ENCODE data around the gene SSBP2. TPM values are rescaled to one million over a fixed set of nuclear protein-coding genes. Genes with fewer than 3 reads are reported as not detected.
"Not testable (repeated sequence)": the region's sequence is repeated elsewhere in the genome, so short reads cannot be mapped to it uniquely, and the experiment has no call there.

Gene SSBP2
- total and polyA plus RNA-seq, 2 donors (not counting 3 experiments of a cell fraction or from before 2014, with no cell fraction given), result 9.6 to 11.5 TPM

DNA sequence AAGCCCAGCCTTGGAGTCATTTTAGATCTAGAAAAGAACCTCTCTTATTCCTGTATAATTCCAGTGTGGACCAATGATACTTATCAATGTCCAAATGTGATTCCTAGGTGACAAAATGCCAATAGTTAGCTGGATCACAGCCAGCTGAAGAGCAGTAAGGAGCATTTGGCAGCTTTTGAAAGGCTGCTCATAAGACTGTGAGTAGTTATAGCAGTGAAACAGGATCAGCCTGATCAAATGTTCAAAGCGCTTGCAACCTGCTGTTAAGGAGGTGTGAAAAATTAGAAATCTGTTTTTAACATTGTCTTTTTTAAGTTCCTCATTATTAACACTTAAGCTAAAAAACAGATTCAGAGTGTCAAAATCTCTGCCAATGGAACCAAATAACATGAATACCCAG lies 85.1 kb downstream of the SSBP2 start:
- no peaks in the 10 kb centered on the region for H3K4me1 ChIP-seq (ENCODE audit: control insufficient read depth, extremely low read depth, insufficient read depth, low read length)

DNA sequence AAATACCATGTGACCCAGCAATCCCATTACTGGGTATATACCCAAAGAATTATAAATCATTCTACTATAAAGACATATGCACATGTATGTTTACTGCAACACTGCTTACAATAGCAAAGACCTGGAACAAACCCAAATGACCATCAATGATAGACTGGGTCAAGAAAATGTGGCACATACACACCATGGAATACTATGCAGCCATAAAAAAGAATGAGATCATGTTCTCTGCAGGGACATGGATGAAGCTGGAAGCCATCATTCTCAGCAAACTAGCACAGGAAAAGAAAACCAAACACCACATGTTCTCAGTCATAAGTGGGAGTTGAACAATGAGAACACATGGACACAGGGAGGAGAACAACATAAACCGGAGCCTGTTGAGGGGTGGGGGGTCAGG lies 90.3 kb downstream of the SSBP2 start:
- H3K4me1 ChIP-seq (ENCODE audit: control insufficient read depth, extremely low read depth, insufficient read depth, low read length); dilution Hi-C loops (cut with MboI; ENCODE audit: extremely low pct_ligation_motif_present, low sequenced_read_pairs); H2AFZ ChIP-seq (ENCODE audit: low read depth, low read length); H3K4me3 ChIP-seq (replicated peaks in 1 of 3; ENCODE audit: insufficient read depth in 1 of 3, low read depth in 1 of 3, low read length in 3 of 3); BruUV-seq (replicated peaks); H3K4me2 ChIP-seq (ENCODE audit: insufficient read depth, low read length); H3K9me1 ChIP-seq (replicated peaks; ENCODE audit: control insufficient read depth, extremely low read depth, insufficient read depth, low read length); POLR2A ChIA-PET; intact Hi-C loops (cut with micrococcal nuclease); H4K20me1 ChIP-seq (replicated peaks; ENCODE audit: control insufficient read depth, extremely low read depth, insufficient read depth, low read length); FAIRE-seq; H3K9ac ChIP-seq (replicated peaks; ENCODE audit: extremely low read depth, insufficient read depth, low read length); H3K36me3 ChIP-seq (ENCODE audit: control insufficient read depth in 2 of 2, extremely low read depth in 1 of 2, insufficient read depth in 2 of 2, low read length in 2 of 2); CTCF ChIA-PET; H3K9me3 ChIP-seq (replicated peaks; ENCODE audit: control insufficient read depth, insufficient read depth, low read length); H3K27ac ChIP-seq (ENCODE audit: insufficient read depth, low read depth, low read length); H3K27me3 ChIP-seq (ENCODE audit: control insufficient read depth in 2 of 2, insufficient read depth in 2 of 2, low read length in 2 of 2); DNase-seq (ENCODE audit: low read depth, low spot score); H3K79me2 ChIP-seq (ENCODE audit: control insufficient read depth, insufficient read depth, low read length): not testable (repeated sequence)

More for the DNA sequence above, 85.1 kb downstream of the SSBP2 start:
- dilution Hi-C loops (cut with MboI; ENCODE audit: extremely low pct_ligation_motif_present, low sequenced_read_pairs) (no loop called here), intact Hi-C loops (cut with micrococcal nuclease) (no loop called here)
- H3K27ac ChIP-seq (ENCODE audit: insufficient read depth, low read depth, low read length), result no peak overlapping the region
- BruUV-seq (replicated peaks), result no TSS peak
- H3K9ac ChIP-seq (replicated peaks; ENCODE audit: extremely low read depth, insufficient read depth, low read length), result no peak overlapping the region
- ChIA-PET POLR2A (no interaction called here), CTCF (no interaction called here)
- no peaks in the 10 kb centered on the region for H3K79me2 ChIP-seq (ENCODE audit: control insufficient read depth, insufficient read depth, low read length)
- H2AFZ ChIP-seq (ENCODE audit: low read depth, low read length), result no peak overlapping the region
- FAIRE-seq (no peak), DNase-seq (ENCODE audit: low read depth, low spot score) (no peak)
- no peaks in the 10 kb centered on the region for H3K36me3 ChIP-seq (ENCODE audit: control insufficient read depth in 2 of 2, extremely low read depth in 1 of 2, insufficient read depth in 2 of 2, low read length in 2 of 2)
- H3K9me1 ChIP-seq (replicated peaks; ENCODE audit: control insufficient read depth, extremely low read depth, insufficient read depth, low read length), result no peaks in the 10 kb centered on the region
- TF ChIP-seq, protein P1, sequence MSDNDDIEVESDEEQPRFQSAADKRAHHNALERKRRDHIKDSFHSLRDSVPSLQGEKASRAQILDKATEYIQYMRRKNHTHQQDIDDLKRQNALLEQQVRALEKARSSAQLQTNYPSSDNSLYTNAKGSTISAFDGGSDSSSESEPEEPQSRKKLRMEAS (IDR thresholded peaks at IDR 0.05; ENCODE audit: insufficient read depth, insufficient read length), result no peak
- TF ChIP-seq GATA2 (IDR thresholded peaks at IDR 0.05; ENCODE audit: insufficient read depth, insufficient read length, low read depth, low read length) (no peak), FOS (IDR thresholded peaks at IDR 0.05; ENCODE audit: borderline replicate concordance, insufficient read depth, low read length) (no peak), MYC (IDR thresholded peaks at IDR 0.05; ENCODE audit: low read depth, low read length) (no peak), POLR2AphosphoS5 (IDR thresholded peaks at IDR 0.05; ENCODE audit: insufficient read depth, low read depth, low read length) (no peak), JUN (IDR thresholded peaks at IDR 0.05; ENCODE audit: borderline replicate concordance, insufficient read depth, insufficient read length, low read depth) (no peak), POLR2A (IDR thresholded peaks at IDR 0.05; ENCODE audit: low read depth, low read length) (no peak), EZH2 (IDR thresholded peaks at IDR 0.05; ENCODE audit: borderline replicate concordance, low read depth, low read length, severe bottlenecking) (no peak)
- TF ChIP-seq, protein P2, sequence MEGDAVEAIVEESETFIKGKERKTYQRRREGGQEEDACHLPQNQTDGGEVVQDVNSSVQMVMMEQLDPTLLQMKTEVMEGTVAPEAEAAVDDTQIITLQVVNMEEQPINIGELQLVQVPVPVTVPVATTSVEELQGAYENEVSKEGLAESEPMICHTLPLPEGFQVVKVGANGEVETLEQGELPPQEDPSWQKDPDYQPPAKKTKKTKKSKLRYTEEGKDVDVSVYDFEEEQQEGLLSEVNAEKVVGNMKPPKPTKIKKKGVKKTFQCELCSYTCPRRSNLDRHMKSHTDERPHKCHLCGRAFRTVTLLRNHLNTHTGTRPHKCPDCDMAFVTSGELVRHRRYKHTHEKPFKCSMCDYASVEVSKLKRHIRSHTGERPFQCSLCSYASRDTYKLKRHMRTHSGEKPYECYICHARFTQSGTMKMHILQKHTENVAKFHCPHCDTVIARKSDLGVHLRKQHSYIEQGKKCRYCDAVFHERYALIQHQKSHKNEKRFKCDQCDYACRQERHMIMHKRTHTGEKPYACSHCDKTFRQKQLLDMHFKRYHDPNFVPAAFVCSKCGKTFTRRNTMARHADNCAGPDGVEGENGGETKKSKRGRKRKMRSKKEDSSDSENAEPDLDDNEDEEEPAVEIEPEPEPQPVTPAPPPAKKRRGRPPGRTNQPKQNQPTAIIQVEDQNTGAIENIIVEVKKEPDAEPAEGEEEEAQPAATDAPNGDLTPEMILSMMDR (IDR thresholded peaks at IDR 0.05; ENCODE audit: extremely low read depth in 1 of 2, insufficient read depth in 1 of 2, low read depth in 1 of 2, low read length in 2 of 2), result no peak
- no peaks in the 10 kb centered on the region for H3K9me3 ChIP-seq (replicated peaks; ENCODE audit: control insufficient read depth, insufficient read depth, low read length)
- H3K4me3 ChIP-seq (replicated peaks in 1 of 3; ENCODE audit: insufficient read depth in 1 of 3, low read depth in 1 of 3, low read length in 3 of 3), result no peak overlapping the region
- H4K20me1 ChIP-seq (replicated peaks; ENCODE audit: control insufficient read depth, extremely low read depth, insufficient read depth, low read length), result no peaks in the 10 kb centered on the region
- no peak overlapping the region for H3K4me2 ChIP-seq (ENCODE audit: insufficient read depth, low read length)
- no peaks in the 10 kb centered on the region for H3K27me3 ChIP-seq (ENCODE audit: control insufficient read depth in 2 of 2, insufficient read depth in 2 of 2, low read length in 2 of 2)
